ENCODE results near the gene ZNF14. TPM values are rescaled to one million over a fixed set of nuclear protein-coding genes. Genes with fewer than 3 reads are reported as not detected.
"Not testable (repeated sequence)": the region's sequence is repeated elsewhere in the genome, so short reads cannot be mapped to it uniquely, and the experiment has no call there.

ZNF14 gene
- total RNA-seq, result 4.7 and 5.3 TPM in 2 replicates
- long read RNA-seq, transcript ZNF14-201 (4 exons, 2,949 nt), result major isoform, 50 of 51 reads
- long read RNA-seq, partial matches to known transcripts, result 0 of 51 reads
- long read RNA-seq, other reads (novel, unspliced or antisense), result 1 of 51 reads

DNA sequence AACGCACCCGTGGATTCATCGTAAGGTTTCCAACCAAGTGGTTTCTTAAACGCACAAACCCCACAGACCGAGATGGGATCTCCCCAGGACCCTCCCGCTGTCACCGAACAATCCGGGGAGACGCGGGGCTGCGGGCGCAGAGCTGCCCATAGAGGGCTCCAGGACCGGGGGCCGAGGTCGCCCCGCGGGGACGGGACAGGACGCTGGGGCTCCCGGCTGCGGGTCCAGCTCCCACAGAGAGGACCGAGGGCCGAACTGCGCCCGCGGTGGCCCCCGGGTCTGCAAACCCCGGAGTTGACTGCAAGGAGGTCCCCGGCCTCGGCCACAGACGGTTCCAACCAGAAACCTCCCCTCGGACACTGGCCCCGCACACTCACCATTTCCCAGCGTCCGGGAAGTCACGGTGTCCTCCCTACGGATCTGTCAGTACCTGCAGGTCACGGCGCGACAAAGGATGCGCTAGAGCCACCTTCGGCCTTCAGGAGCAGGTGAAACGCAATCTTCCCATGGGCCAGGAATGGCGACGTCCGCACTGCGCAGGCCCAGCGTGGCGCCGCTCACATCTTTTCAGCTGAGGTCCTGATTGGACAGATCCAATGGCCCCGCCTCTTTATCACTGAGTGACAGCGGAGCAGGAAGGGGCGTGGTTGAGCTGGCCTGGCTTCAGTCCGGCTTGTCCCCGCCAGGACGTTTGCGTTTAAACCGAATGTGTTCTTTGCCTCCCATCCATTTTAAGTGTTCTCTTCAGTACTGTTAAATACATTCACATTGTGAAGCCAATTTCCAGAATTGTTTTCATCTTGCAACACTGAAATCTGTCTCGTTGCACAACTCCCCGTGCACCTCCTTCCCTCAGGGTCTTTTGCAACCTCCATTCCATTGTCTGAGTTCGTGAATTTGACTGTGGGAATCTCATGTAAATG, at the start of gene ZNF14:
ZNF14 (minus strand) TSS at position 534 of the 923 bp plus-strand sequence; CDS start at position 380, 154 bp downstream.
- H3K4me3 Mint-ChIP-seq (ENCODE audit: unreplicated experiment), result peak within 1 kb of the TSS; percentile 94
- H3K27ac Mint-ChIP-seq (ENCODE audit: unreplicated experiment), result peak within 1 kb of the TSS; percentile 84
- no peaks in the 10 kb centered on the region for H3K27me3 Mint-ChIP-seq (ENCODE audit: unreplicated experiment)
- H3K4me1 Mint-ChIP-seq (ENCODE audit: unreplicated experiment), result peaks cover 16% of the 10 kb centered on the region
- peak; percentile 96 for DNase-seq (ENCODE audit: extremely low spot score, unreplicated experiment)
- H3K36me3 Mint-ChIP-seq (ENCODE audit: unreplicated experiment), result peaks cover 21% of the 10 kb centered on the region
- TF ChIP-seq, protein P1, sequence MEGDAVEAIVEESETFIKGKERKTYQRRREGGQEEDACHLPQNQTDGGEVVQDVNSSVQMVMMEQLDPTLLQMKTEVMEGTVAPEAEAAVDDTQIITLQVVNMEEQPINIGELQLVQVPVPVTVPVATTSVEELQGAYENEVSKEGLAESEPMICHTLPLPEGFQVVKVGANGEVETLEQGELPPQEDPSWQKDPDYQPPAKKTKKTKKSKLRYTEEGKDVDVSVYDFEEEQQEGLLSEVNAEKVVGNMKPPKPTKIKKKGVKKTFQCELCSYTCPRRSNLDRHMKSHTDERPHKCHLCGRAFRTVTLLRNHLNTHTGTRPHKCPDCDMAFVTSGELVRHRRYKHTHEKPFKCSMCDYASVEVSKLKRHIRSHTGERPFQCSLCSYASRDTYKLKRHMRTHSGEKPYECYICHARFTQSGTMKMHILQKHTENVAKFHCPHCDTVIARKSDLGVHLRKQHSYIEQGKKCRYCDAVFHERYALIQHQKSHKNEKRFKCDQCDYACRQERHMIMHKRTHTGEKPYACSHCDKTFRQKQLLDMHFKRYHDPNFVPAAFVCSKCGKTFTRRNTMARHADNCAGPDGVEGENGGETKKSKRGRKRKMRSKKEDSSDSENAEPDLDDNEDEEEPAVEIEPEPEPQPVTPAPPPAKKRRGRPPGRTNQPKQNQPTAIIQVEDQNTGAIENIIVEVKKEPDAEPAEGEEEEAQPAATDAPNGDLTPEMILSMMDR (IDR thresholded peaks at IDR 0.05), result peak; percentile 29
- peaks cover 4% of the 10 kb centered on the region for H3K9me3 Mint-ChIP-seq (ENCODE audit: unreplicated experiment)

DNA sequence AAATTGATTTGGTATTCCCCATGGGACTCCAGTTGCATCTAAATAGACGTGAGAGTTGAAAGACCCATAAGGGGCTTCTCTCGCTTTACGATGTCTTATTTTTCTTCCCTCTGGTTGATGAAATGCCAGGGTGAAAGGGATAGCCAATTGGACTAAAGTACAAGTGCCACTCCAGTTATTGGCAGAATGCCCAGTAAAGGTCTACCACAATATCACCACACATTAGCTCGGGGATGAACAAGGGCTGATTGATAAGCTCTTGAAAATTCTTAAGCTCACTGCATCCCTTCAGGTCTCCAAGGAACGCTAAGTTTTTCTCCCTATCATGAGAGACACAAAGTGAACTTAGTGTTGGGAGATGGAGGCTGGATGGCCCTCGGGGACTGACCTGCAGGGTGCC, 48.9 kb upstream of the ZNF14 start:
- peaks cover 47% of the 10 kb centered on the region for H3K36me3 Mint-ChIP-seq (ENCODE audit: unreplicated experiment)
- not testable (repeated sequence) for H3K27me3 Mint-ChIP-seq (ENCODE audit: unreplicated experiment); H3K4me3 Mint-ChIP-seq (ENCODE audit: unreplicated experiment); DNase-seq (ENCODE audit: extremely low spot score, unreplicated experiment); H3K27ac Mint-ChIP-seq (ENCODE audit: unreplicated experiment)
- peaks cover 28% of the 10 kb centered on the region for H3K9me3 Mint-ChIP-seq (ENCODE audit: unreplicated experiment)
- H3K4me1 Mint-ChIP-seq (ENCODE audit: unreplicated experiment), result peaks cover 15% of the 10 kb centered on the region

DNA sequence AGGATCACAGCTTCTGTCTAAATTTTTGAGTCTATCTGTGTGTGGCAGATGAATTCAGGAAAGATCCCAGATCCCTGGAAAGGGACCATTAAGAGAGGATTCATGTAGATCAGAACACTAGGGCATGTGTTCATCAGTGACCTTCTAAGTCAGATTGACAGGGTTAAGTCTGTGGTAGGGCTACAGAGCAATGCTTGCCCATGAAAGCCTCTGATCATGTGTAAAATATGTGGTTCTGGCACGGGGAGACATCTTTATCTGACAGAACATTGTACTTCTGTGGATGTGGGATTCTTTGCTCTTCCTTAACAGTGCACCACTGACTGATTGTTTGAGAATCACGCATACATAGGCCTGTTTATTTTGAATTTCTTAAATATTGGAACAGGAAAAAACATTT, 45.8 kb upstream of the ZNF14 start:
- Mint-ChIP-seq H3K27me3 (ENCODE audit: unreplicated experiment) (no peaks in the 10 kb centered on the region), H3K9me3 (ENCODE audit: unreplicated experiment) (peaks cover 17% of the 10 kb centered on the region), H3K4me1 (ENCODE audit: unreplicated experiment) (peaks cover 24% of the 10 kb centered on the region), H3K27ac (ENCODE audit: unreplicated experiment) (no peak overlapping the region), H3K36me3 (ENCODE audit: unreplicated experiment) (peaks cover 19% of the 10 kb centered on the region), H3K4me3 (ENCODE audit: unreplicated experiment) (peak overlapping the region; percentile 94)
- TF ChIP-seq, protein P1 (IDR thresholded peaks at IDR 0.05), result no peak
- no peak for DNase-seq (ENCODE audit: extremely low spot score, unreplicated experiment)

DNA sequence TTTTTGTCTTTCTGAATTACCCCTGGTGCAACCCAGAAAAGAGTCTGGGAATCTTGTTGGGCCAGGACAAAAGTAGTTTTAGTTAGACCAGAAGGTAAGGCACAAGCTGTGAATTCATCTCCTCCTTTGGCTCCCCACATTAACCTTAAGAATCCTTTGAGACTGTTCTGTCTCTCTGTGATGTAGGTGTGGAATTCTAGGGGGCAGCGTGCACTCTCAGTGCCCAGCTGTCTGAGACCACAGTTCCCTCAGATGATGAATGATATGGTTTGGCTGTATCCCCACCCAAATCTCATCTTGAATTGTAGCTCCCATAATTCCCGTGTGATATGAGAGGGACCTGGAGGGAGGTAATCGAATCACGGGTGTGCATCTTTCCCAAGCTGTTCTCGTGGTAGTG, 44.8 kb upstream of the ZNF14 start:
- no peak overlapping the region for H3K27ac Mint-ChIP-seq (ENCODE audit: unreplicated experiment)
- peaks cover 12% of the 10 kb centered on the region for H3K9me3 Mint-ChIP-seq (ENCODE audit: unreplicated experiment)
- H3K36me3 Mint-ChIP-seq (ENCODE audit: unreplicated experiment), result peaks cover 18% of the 10 kb centered on the region
- peaks cover 25% of the 10 kb centered on the region for H3K4me1 Mint-ChIP-seq (ENCODE audit: unreplicated experiment)
- no peak for DNase-seq (ENCODE audit: extremely low spot score, unreplicated experiment)
- H3K27me3 Mint-ChIP-seq (ENCODE audit: unreplicated experiment), result no peaks in the 10 kb centered on the region
- TF ChIP-seq, protein P1 (IDR thresholded peaks at IDR 0.05), result no peak
- peak overlapping the region; percentile 94 for H3K4me3 Mint-ChIP-seq (ENCODE audit: unreplicated experiment)

DNA sequence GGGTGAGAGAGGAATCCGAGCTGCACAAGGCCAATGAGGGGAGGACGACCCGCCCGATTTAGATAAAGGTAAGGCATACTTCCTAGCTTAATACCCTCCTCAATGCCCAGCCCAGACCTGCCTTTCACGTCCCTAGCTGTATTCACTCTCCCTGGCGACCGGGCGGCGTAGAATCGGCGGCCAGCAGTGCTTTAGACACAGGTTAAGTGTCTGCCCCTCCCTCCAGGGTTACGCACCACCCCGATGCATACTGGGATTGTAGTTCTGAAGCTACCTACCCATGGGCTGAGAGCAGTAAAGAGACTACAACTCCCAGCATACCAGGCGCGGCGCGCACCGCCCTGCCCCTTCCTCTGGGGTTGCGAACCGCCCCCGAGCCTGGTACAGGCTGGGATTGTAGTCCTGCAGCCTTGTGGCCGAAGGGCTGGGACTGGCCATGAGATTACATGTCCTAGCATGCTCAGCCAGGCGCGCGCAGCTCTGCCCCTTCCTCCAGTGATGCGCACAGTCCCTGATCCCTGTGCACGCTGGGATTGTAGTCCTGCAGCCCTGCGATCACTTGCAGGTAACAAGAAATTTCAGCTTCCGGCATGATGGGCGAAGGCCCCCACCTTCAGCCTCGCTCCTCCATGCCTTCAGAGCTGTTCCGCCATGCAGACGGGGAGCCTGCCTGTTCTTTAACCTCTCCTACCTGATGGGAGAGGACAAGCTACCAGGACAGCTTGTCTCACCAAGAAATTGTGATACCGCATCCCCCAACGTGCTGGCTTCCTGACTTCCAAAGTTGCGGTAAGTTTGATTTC, 43.5 kb upstream of the ZNF14 start:
- peaks cover 25% of the 10 kb centered on the region for H3K4me1 Mint-ChIP-seq (ENCODE audit: unreplicated experiment)
- TF ChIP-seq, protein P1 (IDR thresholded peaks at IDR 0.05), result peak; percentile 8
- DNase-seq (ENCODE audit: extremely low spot score, unreplicated experiment), result peak; percentile 99
- peaks cover 21% of the 10 kb centered on the region for H3K36me3 Mint-ChIP-seq (ENCODE audit: unreplicated experiment)
- H3K27me3 Mint-ChIP-seq (ENCODE audit: unreplicated experiment), result no peaks in the 10 kb centered on the region
- H3K27ac Mint-ChIP-seq (ENCODE audit: unreplicated experiment), result peak overlapping the region; percentile 79
- peaks cover 11% of the 10 kb centered on the region for H3K9me3 Mint-ChIP-seq (ENCODE audit: unreplicated experiment)
- H3K4me3 Mint-ChIP-seq (ENCODE audit: unreplicated experiment), result peak overlapping the region; percentile 94

Measured in osteocyte (in vitro differentiated cells).